Activated CD4-positive, CD25-positive, alpha-beta regulatory T cell (primary cell): ENCODE results near the gene HECTD2.
"Not testable (repeated sequence)": the region's sequence is repeated elsewhere in the genome, so short reads cannot be mapped to it uniquely, and the experiment has no call there.

Experiments used
- DNase-seq, 4 experiments: peaks; one replicate each; lab custom pipeline; 2025; lab: John Stamatoyannopoulos, UW

HECTD2 gene, protein sequence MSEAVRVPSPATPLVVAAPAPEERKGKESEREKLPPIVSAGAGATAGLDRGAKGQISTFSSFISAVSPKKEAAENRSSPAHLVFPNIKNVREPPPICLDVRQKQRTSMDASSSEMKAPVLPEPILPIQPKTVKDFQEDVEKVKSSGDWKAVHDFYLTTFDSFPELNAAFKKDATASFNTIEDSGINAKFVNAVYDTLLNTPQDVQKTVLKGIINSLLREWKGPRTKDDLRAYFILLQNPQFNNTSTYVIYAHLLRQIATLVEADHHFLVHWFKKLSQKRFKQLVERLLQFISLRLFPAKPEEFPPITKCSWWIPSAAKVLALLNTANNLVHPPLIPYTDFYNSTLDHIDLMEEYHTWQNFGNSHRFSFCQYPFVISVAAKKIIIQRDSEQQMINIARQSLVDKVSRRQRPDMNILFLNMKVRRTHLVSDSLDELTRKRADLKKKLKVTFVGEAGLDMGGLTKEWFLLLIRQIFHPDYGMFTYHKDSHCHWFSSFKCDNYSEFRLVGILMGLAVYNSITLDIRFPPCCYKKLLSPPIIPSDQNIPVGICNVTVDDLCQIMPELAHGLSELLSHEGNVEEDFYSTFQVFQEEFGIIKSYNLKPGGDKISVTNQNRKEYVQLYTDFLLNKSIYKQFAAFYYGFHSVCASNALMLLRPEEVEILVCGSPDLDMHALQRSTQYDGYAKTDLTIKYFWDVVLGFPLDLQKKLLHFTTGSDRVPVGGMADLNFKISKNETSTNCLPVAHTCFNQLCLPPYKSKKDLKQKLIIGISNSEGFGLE

DNA sequence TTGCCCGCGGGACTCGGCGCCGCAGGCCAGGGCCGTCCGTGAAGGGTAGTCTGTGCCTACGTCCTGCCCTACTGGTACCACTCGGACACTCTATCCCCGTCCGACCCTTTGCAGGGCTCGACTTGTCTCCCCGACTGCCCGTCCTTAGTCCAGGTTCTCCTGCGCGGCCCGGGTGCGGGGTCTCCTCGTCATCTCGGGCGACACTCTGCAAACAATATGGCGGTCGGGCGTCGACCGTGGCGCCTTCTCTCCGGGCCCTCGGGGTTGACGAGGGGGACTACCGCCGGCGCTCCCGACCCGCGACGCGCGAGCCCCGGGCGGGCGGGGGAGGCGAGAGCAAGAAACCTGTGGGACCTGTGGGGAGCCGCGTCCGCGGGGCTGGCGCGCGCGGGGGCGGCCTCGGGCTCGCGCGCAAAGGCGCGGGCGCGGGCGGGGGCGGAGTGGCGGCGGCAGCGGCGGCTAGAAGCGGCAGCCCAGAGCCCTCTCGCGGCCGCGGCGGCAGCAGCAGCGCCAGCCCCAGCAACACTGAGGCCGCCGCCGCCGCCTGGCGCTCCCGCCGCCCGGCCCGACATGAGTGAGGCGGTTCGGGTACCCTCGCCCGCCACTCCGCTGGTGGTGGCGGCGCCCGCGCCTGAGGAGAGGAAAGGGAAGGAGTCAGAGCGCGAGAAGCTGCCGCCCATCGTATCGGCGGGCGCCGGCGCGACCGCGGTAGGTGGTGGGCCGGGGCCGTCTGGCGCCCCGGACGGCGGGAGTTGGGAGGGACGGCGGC lies at the start of gene HECTD2:
Gene HECTD2 (plus strand): TSS at position 476 of the 769 bp plus-strand sequence. CDS start 95 bp downstream, at position 571.
- DNase-seq = peak; percentile 70 to 79 (median 72)

DNA sequence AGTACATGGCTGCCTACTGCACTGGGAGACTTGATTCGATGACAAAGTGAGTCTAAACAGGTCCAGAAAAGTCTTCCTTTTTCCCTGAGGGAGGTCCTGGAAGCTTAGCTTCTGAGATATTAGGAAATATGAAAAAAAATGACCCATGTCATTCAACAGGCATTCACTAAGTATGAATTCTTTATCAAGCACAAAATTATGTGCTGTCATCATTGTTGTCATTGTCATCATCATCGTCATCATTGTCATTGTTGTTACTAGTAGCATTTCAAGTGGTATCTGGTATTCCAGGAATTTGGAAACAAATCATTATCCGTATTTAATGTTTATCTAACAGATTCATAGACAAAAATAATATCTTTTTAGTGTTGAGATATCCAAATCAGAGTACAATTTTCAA lies 49.7 kb upstream of the HECTD2 start:
- no peak for DNase-seq

DNA sequence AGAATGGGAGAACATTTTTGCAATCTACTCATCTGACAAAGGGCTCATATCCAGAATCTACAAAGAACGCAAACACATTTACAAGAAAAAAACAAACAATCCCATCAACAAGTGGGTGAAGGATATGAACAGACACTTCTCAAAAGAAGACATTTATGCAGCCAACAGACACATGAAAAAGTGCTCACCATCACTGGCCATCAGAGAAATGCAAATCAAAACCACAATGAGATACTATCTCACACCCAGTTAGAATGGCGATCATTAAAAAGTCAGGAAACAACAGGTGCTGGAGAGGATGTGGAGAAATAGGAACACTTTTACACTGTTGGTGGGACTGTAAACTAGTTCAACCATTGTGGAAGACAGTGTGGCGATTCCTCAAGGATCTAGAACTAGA lies 44.6 kb upstream of the HECTD2 start:
- DNase-seq = not testable (repeated sequence)

DNA sequence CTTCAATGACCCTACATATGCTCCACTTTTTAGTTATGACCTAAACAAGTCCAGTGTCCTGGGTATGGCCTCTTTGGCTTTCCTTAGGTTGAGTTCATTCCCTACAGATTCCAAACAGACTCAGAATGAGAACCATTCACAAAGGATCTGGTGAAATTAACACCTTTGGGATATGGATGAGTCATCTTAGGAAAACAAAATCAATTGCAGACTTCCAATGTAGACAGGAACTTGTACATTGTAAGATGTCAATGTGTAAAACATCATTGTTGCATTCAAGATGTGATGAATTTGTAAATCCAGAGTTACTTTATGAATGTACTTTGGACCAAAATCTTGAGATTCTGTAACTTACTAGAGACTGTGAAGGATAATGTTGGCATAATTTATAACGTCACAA lies 43.4 kb upstream of the HECTD2 start:
- no peak for DNase-seq

DNA sequence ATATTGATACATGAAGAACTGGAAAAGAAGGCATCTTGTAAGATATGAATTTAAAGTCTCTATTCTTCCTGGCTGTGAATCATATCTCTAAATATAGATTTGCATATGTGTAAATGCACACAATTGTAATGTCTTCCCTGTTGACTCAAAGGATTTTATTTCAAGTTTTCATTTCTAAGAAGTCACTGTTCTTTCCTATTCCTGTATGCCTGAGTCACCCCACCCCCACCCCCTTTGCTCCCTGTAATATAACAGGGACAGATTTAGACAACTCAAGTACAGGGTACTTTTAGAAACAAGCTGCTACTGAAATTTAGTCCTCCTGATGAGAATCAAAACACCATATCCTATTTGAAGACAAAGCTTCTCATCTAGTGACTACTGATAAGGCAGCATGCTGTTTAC lies 43.0 kb upstream of the HECTD2 start:
- DNase-seq = no peak

DNA sequence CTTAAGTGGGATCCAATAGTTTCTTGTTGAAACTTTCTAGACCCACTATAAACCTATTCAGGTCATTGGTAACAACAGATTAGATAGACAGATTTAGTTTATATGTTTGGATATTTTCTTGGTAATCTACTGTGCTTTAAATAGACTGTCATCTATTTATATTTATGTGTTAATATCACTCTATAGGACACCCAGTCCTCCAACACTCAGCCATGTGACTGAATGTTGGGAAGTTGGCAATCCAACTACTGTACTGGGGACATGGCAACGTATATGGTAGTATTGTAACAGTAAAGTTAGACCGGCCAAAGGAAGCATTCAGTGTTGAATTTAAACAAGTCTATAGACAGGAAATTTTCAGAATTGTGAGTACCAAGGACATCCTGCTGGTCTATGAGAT lies 42.6 kb upstream of the HECTD2 start:
- no peak for DNase-seq

DNA sequence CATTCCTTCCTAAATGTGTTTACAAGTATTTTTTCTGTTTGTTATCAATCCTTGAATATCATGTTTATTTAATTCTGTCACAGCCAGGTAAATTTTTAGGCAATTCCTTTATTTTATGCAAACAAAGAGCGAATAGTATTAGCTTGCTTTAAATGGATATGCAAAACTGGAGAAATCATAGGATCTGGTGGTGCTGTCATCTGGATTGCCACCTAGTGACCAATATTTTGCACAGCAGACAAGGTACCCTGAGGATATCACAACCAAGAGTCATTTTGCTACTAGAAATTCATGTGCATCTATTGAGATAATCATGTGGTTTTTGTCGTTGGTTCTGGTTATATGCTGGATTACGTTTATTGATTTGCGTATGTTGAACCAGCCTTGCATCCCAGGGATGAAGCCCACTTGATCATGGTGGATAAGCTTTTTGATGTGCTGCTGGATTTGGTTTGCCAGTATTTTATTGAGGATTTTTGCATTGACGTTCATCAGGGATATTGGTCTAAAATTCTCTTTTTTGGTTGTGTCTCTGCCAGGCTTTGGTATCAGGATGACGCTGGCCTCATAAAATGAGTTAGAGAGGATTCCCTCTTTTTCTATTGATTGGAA lies 40.1 kb upstream of the HECTD2 start:
- DNase-seq = not testable (repeated sequence)

DNA sequence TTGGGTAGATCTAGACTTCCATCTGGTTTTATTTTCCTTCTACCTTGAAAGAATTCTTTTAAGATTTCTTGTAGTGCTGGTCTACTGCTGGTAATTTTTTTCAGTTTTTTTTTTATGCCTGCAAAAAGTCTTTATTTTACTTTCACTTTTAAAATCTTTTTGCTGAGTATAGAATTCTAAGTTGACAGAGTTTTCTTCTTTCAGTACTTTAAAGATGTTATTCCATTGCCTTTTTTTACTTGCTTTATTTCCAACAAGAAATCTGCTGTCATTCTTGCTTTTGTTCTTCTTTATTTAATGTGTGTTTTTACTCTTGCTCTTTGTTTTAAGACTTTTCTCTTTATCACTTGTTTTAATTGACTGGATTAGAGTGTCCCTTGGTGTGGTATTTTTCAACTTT lies 36.1 kb upstream of the HECTD2 start:
- DNase-seq = no peak

DNA sequence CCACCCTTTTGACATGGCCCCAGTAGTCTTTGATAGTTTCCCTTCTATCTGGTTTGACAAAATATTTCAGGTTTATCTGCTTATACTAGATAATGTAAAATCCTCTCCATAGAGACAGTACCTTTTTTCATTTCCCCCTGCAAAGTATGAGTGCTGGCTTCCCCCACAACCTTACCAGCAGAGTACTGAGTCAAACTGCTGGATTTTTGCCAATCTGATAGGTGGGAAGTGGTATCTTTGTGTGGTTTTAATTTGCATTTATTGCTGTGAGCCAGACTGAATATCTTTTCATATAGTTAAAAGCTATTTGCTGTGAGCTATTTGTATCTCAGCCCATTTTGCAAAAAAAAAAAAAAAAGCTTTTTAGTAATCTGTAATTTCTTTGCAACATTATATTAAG lies 32.1 kb upstream of the HECTD2 start:
- no peak for DNase-seq

DNA sequence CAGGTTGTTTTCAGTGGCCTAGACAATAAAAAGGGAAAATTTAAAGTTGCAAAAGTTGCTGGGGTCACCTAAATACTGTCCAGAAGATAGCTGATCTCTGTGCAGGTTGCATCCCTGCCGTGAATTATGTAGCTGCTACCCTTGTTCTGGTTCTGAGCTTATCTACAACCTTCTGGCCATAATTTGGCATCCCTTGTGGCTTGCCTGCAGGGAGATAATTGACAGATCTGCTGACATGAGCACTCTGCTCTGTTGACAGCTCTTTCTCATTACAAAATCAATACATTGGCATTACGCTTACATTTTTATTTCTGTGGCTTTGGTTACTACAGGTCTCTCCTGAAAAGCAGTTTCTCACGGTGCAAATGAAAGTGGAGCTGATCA lies 29.3 kb upstream of the HECTD2 start:
- no peak for DNase-seq

DNA sequence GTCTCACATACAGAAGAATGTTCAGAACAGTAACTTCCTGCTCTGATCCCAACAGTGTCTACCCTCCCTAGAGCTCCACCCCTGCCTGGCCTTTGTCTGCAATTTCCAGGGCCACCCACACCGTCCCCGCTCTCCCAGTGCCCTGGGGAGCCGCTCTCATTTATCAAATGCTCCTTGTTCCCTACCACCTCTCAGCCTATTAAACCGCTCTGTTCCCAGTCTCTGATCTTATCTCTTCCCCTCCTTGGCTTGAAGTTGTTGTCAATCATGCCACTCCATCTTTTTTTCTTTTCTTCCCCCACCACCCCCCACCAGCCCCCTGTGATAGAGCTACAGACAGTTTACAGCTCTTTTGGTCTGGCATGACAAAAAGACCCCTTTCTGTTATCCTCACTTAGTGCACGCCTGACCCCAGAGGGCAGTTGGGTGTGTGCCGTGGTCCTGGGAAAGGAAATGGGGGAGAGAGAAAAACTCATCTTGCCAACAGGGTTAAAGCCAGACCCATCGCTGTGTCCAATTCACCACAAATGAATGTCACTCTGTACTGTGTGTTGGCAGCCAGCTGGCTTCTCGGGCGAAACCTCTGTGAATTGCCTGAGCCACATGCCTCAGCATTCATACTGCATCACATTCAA lies 28.8 kb upstream of the HECTD2 start:
- no peak for DNase-seq

DNA sequence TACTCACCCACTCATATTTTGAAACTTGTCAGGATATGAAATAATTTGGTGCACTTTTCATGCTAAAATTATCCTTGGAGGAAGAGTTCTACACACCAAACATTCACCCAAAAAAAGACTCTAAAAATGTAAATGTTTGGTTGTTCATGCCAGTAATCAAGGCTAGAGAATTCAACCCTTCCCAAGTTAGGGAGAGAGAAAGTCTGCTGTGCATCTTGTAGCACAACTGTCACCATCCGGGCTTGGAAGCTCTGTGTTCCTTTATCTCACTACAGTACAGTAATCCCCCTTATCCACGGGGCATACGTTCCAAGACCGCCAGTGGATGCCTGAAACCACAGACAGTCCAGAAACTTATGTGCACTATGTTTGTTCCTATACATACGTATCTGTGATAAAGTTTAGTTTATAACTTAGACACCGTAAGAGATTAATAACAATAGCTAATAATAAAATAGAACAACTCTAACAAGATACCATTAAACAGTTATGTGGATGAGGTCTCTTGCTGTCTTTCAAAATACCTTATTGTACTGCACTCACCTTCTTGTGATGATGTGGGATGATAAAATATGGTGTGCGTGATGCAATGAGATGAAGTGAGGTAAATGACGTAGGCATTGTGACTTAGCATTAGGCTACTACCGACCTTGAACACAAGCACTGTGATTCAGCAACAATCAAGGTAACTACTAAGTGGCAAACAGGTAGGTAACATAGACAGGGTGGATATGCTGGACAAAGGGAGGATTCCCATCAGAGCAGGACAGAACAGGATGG lies 24.6 kb upstream of the HECTD2 start:
- DNase-seq = no peak

DNA sequence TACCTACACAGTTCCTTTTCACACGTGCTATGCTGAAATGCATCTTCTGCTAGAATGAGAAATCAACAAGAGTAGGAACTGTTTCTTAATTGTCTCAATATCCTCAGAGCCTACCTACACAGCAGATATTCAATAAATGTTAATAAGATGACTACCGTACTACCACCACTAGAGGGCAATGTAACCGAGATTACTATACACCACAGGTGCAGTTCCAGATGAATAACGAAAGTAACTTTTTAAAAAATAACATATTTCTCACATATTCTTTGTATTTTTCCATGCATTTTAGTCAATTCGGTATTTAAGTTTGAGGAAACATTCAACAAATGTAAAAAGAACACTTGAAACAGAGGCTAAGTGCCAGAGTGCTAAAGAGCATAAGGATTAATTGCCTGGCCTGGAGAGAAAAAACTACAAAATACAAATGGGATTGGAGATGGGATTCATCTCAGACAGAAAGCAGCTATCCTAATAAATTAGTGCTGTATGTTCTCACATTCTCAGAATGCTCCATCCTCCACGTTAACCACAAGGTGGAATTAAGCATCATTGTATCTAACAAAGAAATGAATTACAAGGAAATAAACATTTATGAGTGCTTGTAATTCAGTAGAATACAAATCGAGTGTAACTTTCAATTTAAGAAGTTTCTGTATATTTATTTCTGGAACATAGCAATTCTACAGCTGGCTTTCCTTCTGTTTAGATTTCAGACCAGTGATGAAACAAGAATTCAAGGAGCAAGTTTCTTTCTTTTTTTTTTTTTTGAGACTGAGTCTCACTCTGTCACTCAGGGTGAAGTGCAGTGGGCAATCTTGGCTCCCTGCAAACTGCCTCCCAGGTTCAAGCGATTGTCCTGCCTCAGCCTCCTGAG lies 20.3 kb upstream of the HECTD2 start:
- peak in 1 of 4 experiments; percentile 10 for DNase-seq

DNA sequence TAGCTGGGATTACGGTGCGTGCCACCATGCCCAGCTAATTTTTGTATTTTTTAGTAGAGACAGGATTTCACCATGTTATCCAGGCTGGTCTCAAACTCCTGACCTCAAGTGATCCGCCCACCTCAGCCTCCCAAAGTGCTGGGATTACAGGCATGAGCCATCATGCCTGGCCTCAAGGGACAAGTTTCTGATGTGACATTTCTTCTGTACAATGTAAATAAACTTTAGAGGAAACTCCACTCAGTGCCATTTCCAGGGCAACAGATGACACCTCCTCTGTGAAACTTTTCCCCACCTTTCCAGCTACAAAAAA lies 19.7 kb upstream of the HECTD2 start:
- DNase-seq = not testable (repeated sequence)

DNA sequence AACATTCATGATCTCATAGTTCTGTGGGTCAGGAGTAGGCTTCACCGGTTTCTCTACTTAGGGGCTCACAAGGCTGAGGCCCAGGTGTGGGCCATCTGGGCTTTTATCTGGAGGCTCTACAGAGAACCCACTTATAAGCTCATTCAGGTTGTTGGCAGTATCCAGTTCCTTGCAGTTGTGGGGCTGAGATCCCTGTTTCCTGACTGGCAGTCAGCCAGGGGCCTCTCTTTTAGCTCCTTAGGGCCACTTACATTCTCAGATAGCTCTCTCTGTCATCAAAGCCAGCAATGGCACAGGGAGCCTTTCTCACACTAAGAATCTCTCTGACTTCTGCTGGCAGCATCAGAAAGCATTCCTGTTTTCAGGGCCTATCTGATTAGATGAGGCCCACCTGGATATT lies 18.2 kb upstream of the HECTD2 start:
- no peak for DNase-seq

DNA sequence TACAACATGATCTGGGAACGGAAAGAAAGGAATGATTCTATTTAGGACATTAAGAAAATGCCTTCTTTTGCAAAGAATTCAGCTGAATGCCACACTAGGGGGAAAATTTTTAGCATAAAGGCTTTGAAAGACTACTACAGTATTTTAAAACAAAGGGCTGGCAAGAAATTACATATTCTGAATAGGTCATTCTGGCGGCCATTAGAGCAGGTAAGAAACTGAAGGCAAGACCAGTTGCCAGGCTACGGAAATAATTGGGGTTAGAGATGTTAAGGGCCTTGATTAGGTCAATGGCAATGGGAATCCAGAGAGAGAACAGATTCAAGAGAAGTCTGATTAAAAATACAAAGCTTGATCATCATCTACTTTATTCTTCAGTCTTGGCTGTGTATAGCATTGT lies 3.8 kb upstream of the HECTD2 start:
- DNase-seq = no peak

DNA sequence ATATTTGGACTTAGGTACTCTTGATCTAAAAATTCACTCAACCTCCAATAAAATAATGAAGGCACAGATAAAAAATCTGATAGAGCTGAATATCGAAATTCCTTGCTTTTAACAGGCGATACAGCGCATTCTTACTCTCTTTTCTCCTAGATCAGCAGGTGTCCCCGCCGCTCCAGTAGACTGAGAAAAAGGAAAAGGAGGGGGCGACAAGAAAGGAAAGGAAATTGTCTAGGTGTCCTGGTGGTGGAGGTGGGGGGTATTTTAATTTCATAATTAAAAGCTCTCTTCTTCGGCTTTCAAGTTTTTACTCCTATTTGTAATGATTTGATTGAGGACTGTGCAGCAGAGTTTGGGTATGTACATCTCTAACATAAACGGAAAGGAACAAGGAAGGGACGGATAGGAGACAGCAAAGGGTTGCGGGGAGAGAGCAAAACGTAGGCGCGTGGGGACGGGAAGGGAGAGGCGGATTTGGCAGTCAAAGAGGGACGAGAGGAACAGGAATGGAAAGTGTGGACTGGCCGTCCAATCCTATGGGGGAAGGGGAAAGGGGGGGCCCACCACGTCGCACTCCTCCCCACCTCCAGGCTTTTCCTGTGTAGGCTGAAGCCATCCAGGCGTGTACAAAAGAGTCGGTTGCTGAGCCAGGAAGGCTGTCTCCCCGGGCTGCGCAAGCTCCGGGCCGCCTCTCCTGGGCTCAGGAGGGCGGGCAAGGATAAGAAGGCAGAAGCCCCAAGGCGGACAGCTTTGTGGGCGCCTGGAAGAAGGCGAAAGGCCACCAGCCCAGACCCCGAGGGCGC lies 875 bp upstream of the HECTD2 start:
- peak in 3 of 4 experiments; percentile 17 to 36 (median 22) for DNase-seq

DNA sequence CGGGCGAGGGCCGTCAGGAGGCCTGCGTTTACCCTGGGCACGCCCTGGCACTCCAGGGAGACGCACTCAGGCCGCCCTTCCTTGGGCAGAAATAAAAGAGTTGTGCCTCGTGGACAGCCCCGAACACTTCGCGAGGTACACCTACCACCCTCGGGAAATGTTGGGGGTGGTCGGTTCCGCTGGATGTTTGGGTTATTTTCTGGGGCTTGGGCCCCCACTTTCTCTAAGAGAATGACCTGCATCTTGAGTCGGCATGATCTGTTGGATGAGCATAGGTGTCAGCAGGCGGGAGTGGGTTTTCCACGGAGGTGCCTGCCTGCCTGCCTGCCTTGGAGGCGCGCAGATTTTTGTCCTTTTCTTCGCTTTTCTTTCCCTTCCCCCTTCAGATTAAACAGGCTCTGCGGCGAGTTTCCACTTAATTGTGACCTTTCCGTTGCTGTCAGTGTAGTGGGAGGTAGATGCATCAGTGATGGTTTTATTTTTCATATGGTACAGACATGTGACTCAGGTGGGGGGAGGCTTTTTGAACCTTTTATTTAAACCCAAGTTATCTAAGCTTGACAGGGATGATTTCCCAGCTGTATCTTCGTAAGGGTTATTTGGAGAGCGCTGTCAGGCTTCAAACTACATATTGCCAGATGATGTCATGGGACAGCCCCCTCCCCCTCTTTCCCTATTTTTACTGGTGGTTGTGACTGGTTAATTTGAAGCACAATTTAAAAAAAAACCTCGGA lies 661 bp downstream of the HECTD2 start:
- DNase-seq = no peak
